Osteocyte (in vitro differentiated cells): ENCODE measurements around the gene GRIN2D. TPM values are rescaled to one million over a fixed set of nuclear protein-coding genes. Genes with fewer than 3 reads are reported as not detected.
A peak's percentile ranks its signal among the peaks of the same experiment; 100 is the strongest.

Experiments used
- DNase-seq: peaks from one replicate; pipeline ENCODE4 v3.0.0; 2021; ENCODE audit warnings: mixed read lengths; ENCODE audit not compliant: unreplicated experiment; ENCODE audit errors: extremely low spot score
- H3K27ac Mint-ChIP-seq: one replicate; pipeline ENCODE4 v1.8.0; 2021; ENCODE audit warnings: mild to moderate bottlenecking, mixed read lengths; ENCODE audit not compliant: unreplicated experiment
- H3K27me3 Mint-ChIP-seq: one replicate; pipeline ENCODE4 v1.8.0; 2021; ENCODE audit warnings: mixed read lengths; ENCODE audit not compliant: unreplicated experiment
- H3K36me3 Mint-ChIP-seq: one replicate; pipeline ENCODE4 v1.8.0; 2021; ENCODE audit warnings: mixed read lengths; ENCODE audit not compliant: unreplicated experiment
- H3K4me1 Mint-ChIP-seq: one replicate; pipeline ENCODE4 v1.8.0; 2021; ENCODE audit warnings: mixed read lengths; ENCODE audit not compliant: unreplicated experiment
- H3K4me3 Mint-ChIP-seq: one replicate; pipeline ENCODE4 v1.8.0; 2021; ENCODE audit warnings: mild to moderate bottlenecking, moderate library complexity, mixed read lengths; ENCODE audit not compliant: unreplicated experiment
- H3K9me3 Mint-ChIP-seq: one replicate; pipeline ENCODE4 v1.8.0; 2021; ENCODE audit warnings: mixed read lengths; ENCODE audit not compliant: unreplicated experiment
- total RNA-seq: library from RNA; stranded (reverse); gene quantifications from 2 replicates; pipeline ENCODE4 v1.2.1, GENCODE V29; 2021
- TF ChIP-seq, protein P1 (sequence below): fragments of 200-600 bp; sonication (generic); IDR thresholded peaks from 2 replicates; pipeline ENCODE4 v1.5.0; 2021; ENCODE audit warnings: antibody characterized with exemption, mild to moderate bottlenecking, moderate library complexity

The GRIN2D gene
- total RNA-seq, 1 donor from 2014 or later, result 1.2 TPM

DNA sequence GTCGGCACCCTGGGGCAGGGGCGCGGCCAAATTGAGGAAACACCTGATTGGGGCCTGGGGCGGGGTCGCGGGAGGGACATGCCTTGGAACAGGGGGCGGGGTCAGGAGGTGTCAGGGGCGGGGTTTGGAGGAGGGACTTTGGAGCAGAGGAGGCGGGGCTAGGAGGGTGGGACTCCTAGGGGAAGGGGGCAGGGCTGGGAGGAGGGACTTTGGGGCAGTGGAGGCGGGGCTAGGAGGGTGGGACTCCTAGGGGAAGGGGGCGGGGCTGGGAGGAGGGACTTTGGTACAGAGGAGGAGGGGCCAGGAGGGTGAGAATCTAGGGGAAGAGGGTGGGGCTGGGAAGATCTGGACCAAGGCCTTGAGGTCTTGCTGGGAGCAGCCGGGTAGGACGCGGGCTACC lies 21.9 kb downstream of the GRIN2D start:
- Mint-ChIP-seq H3K27ac (no peak overlapping the region), H3K36me3 (no peaks in the 10 kb centered on the region), H3K27me3 (no peaks in the 10 kb centered on the region), H3K4me3 (no peak overlapping the region), H3K9me3 (no peaks in the 10 kb centered on the region), H3K4me1 (peaks cover 21% of the 10 kb centered on the region)
- TF ChIP-seq, protein P1, sequence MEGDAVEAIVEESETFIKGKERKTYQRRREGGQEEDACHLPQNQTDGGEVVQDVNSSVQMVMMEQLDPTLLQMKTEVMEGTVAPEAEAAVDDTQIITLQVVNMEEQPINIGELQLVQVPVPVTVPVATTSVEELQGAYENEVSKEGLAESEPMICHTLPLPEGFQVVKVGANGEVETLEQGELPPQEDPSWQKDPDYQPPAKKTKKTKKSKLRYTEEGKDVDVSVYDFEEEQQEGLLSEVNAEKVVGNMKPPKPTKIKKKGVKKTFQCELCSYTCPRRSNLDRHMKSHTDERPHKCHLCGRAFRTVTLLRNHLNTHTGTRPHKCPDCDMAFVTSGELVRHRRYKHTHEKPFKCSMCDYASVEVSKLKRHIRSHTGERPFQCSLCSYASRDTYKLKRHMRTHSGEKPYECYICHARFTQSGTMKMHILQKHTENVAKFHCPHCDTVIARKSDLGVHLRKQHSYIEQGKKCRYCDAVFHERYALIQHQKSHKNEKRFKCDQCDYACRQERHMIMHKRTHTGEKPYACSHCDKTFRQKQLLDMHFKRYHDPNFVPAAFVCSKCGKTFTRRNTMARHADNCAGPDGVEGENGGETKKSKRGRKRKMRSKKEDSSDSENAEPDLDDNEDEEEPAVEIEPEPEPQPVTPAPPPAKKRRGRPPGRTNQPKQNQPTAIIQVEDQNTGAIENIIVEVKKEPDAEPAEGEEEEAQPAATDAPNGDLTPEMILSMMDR, result no peak
- DNase-seq, result no peak

- H3K9me3 Mint-ChIP-seq, result no peaks in the 10 kb centered on the region
Observed at GRCh38 chr19:48415806-48416221, 22.3 kb downstream of the GRIN2D start.

DNA sequence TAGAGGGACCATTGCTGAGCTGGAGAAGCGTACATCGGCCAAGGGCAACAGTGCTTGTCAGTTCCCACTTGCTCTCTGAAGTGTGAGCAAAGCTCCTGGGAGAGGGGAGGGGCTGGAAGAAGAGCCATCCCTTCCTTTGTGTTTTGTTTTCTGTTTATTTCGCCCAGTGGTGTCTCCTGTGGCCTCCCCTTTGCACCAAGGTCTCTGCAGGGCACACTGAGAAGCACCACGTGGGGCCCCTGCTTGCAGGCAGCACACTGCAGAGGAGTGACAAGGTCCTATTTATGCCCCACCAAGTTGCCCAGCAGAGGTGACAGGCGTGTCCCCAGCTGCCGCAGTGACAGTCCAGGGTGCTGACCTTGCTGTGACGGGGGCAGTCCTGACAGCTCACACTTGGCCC lies 24.0 kb downstream of the GRIN2D start:
- Mint-ChIP-seq H3K9me3 (no peaks in the 10 kb centered on the region), H3K27me3 (no peaks in the 10 kb centered on the region), H3K36me3 (no peaks in the 10 kb centered on the region), H3K4me1 (peaks cover 21% of the 10 kb centered on the region), H3K27ac (no peak overlapping the region), H3K4me3 (no peak overlapping the region)
- DNase-seq, result no peak
- TF ChIP-seq, protein P1, result no peak

More at GRCh38 chr19:48415806-48416221, 22.3 kb downstream of the GRIN2D start:
- DNase-seq, result no peak
- H3K36me3 Mint-ChIP-seq, result no peaks in the 10 kb centered on the region
- no peak overlapping the region for H3K4me3 Mint-ChIP-seq
- TF ChIP-seq, protein P1, result no peak
- no peaks in the 10 kb centered on the region for H3K27me3 Mint-ChIP-seq
- no peak overlapping the region for H3K27ac Mint-ChIP-seq
- peaks cover 21% of the 10 kb centered on the region for H3K4me1 Mint-ChIP-seq

- no peaks in the 10 kb centered on the region for H3K27me3 Mint-ChIP-seq
- H3K4me3 Mint-ChIP-seq, result no peak overlapping the region
- H3K27ac Mint-ChIP-seq, result peak overlapping the region; percentile 77
- peaks cover 3% of the 10 kb centered on the region for H3K36me3 Mint-ChIP-seq
- H3K4me1 Mint-ChIP-seq, result peaks cover 24% of the 10 kb centered on the region
- H3K9me3 Mint-ChIP-seq, result no peaks in the 10 kb centered on the region
- TF ChIP-seq, protein P1, result peak; percentile 9
- no peak for DNase-seq
Observed at GRCh38 chr19:48418317-48419064, 25.0 kb downstream of the GRIN2D start.

DNA sequence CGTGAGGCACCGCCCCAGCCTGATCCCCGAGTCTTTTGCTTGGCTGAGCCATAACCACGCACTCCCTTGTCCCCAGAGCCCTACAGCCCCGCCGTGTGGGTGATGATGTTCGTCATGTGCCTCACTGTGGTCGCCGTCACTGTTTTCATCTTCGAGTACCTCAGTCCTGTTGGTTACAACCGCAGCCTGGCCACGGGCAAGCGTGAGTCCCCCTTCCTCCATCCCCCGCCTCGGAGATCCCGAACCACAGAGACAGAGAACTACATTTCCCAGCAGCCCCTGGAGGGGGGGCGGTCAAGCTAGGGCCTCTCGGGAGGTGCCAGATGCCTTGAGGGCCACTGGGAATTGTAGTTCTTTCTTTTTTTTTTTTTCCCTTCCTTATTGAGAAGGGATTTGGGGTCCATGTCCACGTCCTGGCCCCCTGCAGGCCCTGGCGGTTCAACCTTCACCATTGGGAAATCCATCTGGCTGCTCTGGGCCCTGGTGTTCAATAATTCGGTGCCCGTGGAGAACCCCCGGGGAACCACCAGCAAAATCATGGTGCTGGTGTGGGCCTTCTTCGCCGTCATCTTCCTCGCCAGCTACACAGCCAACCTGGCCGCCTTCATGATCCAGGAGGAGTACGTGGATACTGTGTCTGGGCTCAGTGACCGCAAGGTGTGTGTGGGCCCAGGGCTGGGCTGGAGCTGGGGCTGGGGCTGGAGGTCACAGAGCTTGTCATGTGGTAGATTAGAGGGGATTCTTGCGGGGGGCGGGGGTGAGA lies 25.9 kb downstream of the GRIN2D start:
- no peak overlapping the region for H3K4me3 Mint-ChIP-seq
- no peaks in the 10 kb centered on the region for H3K9me3 Mint-ChIP-seq
- H3K27ac Mint-ChIP-seq, result no peak overlapping the region
- H3K27me3 Mint-ChIP-seq, result no peaks in the 10 kb centered on the region
- no peak for DNase-seq
- peaks cover 3% of the 10 kb centered on the region for H3K36me3 Mint-ChIP-seq
- TF ChIP-seq, protein P1, result no peak
- peaks cover 17% of the 10 kb centered on the region for H3K4me1 Mint-ChIP-seq
